K562 (cell line): Measurements from ENCODE around the gene CCL19. TPM values are rescaled to one million over a fixed set of nuclear protein-coding genes. Genes with fewer than 3 reads are reported as not detected.

ENCODE experiments used
- ATF3 ChIP-seq, 2 experiments: fragments of 450-650 bp in 1 of 2; sonication (generic) in 1 of 2; formaldehyde crosslinking in 1 of 2; IDR thresholded peaks in 1 of 2; conservative IDR thresholded peaks in 1 of 2; 2 replicates each; pipeline versions ENCODE4 v1.6.1 to v1.8.1; 2016 to 2023; ENCODE audit warnings: mild to moderate bottlenecking in 2 of 2, moderate library complexity in 2 of 2, inconsistent platforms in 1 of 2, missing genetic modification reagents in 1 of 2
- CBFB ChIP-seq: sonication (generic); formaldehyde crosslinking; IDR thresholded peaks from 2 replicates; pipeline ENCODE4 v1.4.0; 2020; ENCODE audit warnings: mild to moderate bottlenecking, missing genetic modification reagents
- ELF1 ChIP-seq: fragments of 200-800 bp; sonication (Bioruptor generic); IDR thresholded peaks from 2 replicates; pipeline ENCODE4 v1.6.1; 2016; ENCODE audit warnings: missing genetic modification characterization, missing compliant biosample characterization
- GABPB2 ChIP-seq: fragments of 250-450 bp; sonication (Bioruptor Pico); conservative IDR thresholded peaks from 2 replicates; pipeline ENCODE4 v1.5.1; 2021; ENCODE audit warnings: mild to moderate bottlenecking
- GTF2B ChIP-seq: IDR thresholded peaks from 2 replicates; pipeline ENCODE4 v1.6.1; 2011; ENCODE audit not compliant: insufficient read length; ENCODE audit errors: extremely low read depth
- HINFP ChIP-seq: fragments of 450-650 bp; conservative IDR thresholded peaks from 2 replicates; pipeline ENCODE4 v1.6.1; 2016; ENCODE audit warnings: missing genetic modification characterization, low read depth, mild to moderate bottlenecking, control low read depth, missing compliant biosample characterization
- MECOM ChIP-seq: fragments of 250-450 bp; sonication (Bioruptor Pico); IDR thresholded peaks from 2 replicates; pipeline ENCODE4 v1.8.0; 2022; ENCODE audit warnings: inconsistent platforms
- NFATC3 ChIP-seq: fragments of 450-650 bp; IDR thresholded peaks from 2 replicates; pipeline ENCODE4 v1.6.1; 2017; ENCODE audit warnings: mild to moderate bottlenecking
- NUFIP1 ChIP-seq: fragments of 450-650 bp; IDR thresholded peaks from 2 replicates; pipeline ENCODE4 v1.6.1; 2018; ENCODE audit not compliant: partially characterized antibody
- POLR2G ChIP-seq: fragments of 200-400 bp; formaldehyde crosslinking; IDR thresholded peaks from 2 replicates; pipeline ENCODE4 v1.6.1; 2017; ENCODE audit warnings: low read depth, mild to moderate bottlenecking, antibody characterized with exemption, low read length, moderate library complexity
- RBM17 ChIP-seq: fragments of 200-400 bp; formaldehyde crosslinking; IDR thresholded peaks from 2 replicates; pipeline ENCODE4 v1.6.1; 2017; ENCODE audit warnings: low read depth, mild to moderate bottlenecking, low read length, borderline replicate concordance
- RBM25 ChIP-seq: fragments of 200-400 bp; formaldehyde crosslinking; IDR thresholded peaks from 2 replicates; pipeline ENCODE4 v1.6.1; 2018; ENCODE audit warnings: low read length, low read depth, moderate library complexity; ENCODE audit not compliant: severe bottlenecking
- TAF15 ChIP-seq: fragments of 200-400 bp; formaldehyde crosslinking; IDR thresholded peaks from 2 replicates; pipeline ENCODE4 v1.6.1; 2017; ENCODE audit warnings: mild to moderate bottlenecking, low read depth, low read length, moderate library complexity
- ZFP36 ChIP-seq: fragments of 150-350 bp; IDR thresholded peaks from 2 replicates; pipeline ENCODE4 v1.6.1; 2018; ENCODE audit warnings: low read length, low read depth; ENCODE audit not compliant: partially characterized antibody
- ZFPM2 ChIP-seq: fragments of 250-450 bp; sonication (Bioruptor Pico); IDR thresholded peaks from 2 replicates; pipeline ENCODE4 v1.5.1; 2022; ENCODE audit warnings: mild to moderate bottlenecking
- ZFX ChIP-seq: sonication (generic); formaldehyde crosslinking; IDR thresholded peaks from 2 replicates; pipeline ENCODE4 v1.8.0; 2022; ENCODE audit warnings: mild to moderate bottlenecking, missing genetic modification reagents, moderate library complexity
- ZNF133 ChIP-seq: fragments of 250-450 bp; sonication (Bioruptor Pico); IDR thresholded peaks from 2 replicates; pipeline ENCODE4 v1.4.0; 2020; ENCODE audit warnings: mild to moderate bottlenecking
- ZNF212 ChIP-seq: fragments of 450-650 bp; formaldehyde crosslinking; IDR thresholded peaks from 2 replicates; pipeline ENCODE4 v1.4.0; 2020; ENCODE audit warnings: mild to moderate bottlenecking
- ZNF24 ChIP-seq: fragments of 450-650 bp; IDR thresholded peaks from 2 replicates; pipeline ENCODE4 v1.6.1; 2016
- ZNF282 ChIP-seq: sonication (generic); formaldehyde crosslinking; IDR thresholded peaks from 2 replicates; pipeline ENCODE4 v1.8.1; 2023; ENCODE audit warnings: missing genetic modification reagents
- ZNF695 ChIP-seq: fragments of 450-650 bp; formaldehyde crosslinking; IDR thresholded peaks from 2 replicates; pipeline ENCODE4 v1.4.0; 2020; ENCODE audit warnings: mild to moderate bottlenecking, moderate library complexity
- ZNF717 ChIP-seq: fragments of 250-450 bp; sonication (Bioruptor Pico); IDR thresholded peaks from 2 replicates; pipeline ENCODE4 v1.5.0; 2021
- ZSCAN32 ChIP-seq: fragments of 450-650 bp; formaldehyde crosslinking; IDR thresholded peaks from 2 replicates; pipeline ENCODE4 v1.4.0; 2020; ENCODE audit warnings: mild to moderate bottlenecking, moderate library complexity
- polyA plus RNA-seq, 8 experiments: library from polyadenylated mRNA; depleted of rRNA in 4 of 8; stranded (reverse) in 5 of 8; unstranded in 3 of 8; fragments of >200 nt; fragmentation: Nextera tagmentation in 2 of 8; fragmentation: Illumina TruSeq in 1 of 8; extraction: Ambion mirVana in 2 of 8; extraction: Trizol in 1 of 8; gene quantifications; 2 replicates each; pipeline versions ENCODE4 v1.2.1 to v1.2.3, GENCODE V29; 2011 to 2014; ENCODE audit warnings: inconsistent platforms in 1 of 8, missing spikeins in 1 of 8
- total RNA-seq, 7 experiments: library from RNA; depleted of rRNA in 6 of 7; stranded (reverse); fragments of >200 nt in 6 of 7; fragmentation: Illumina TruSeq in 2 of 7; extraction: Trizol in 2 of 7; gene quantifications; 2 replicates each; pipeline versions ENCODE4 v1.2.1 to v1.2.3, GENCODE V29; 2011 to 2021; ENCODE audit warnings: low replicate concordance in 1 of 7
- TF ChIP-seq, protein P1 (sequence below): fragments of 250-450 bp; sonication (Bioruptor Pico); IDR thresholded peaks from 2 replicates; pipeline ENCODE4 v1.4.0; 2020
- TF ChIP-seq, protein P2 (sequence below): fragments of 250-450 bp; sonication (Bioruptor Pico); IDR thresholded peaks from 2 replicates; pipeline ENCODE4 v1.8.0; 2021; ENCODE audit warnings: moderate library complexity, mild to moderate bottlenecking, inconsistent platforms

CCL19 gene
- total and polyA plus RNA-seq, 9 of the 15 experiments (the other 6 are each of a cell fraction or from before 2014, with no cell fraction given) = not detected

- TF ChIP-seq TAF15 (no peak), NUFIP1 (no peak), ZSCAN32 (CRISPR knock-in tag) (no peak), ZNF695 (CRISPR knock-in tag) (no peak), ZFX (peak; percentile 31; the same call in 1 of the 2 replicates), ZFPM2 (CRISPR knock-in tag) (no peak), RBM25 (no peak), MECOM (no peak), ZNF212 (CRISPR knock-in tag) (no peak), ZFP36 (no peak), POLR2G (peak; percentile 81), ELF1 (tag) (no peak), RBM17 (no peak), GTF2B (no peak), GABPB2 (CRISPR knock-in tag) (no peak), ZNF133 (CRISPR knock-in tag) (no peak), ZNF282 (CRISPR knock-in tag) (no peak), CBFB (no peak), ATF3 (IDR thresholded peaks at IDR 0.05) (peak; percentile 88), ATF3 (CRISPR knock-in tag; conservative IDR thresholded peaks at IDR 0.05) (no peak), ZNF717 (no peak), NFATC3 (no peak), HINFP (no peak), ZNF24 (no peak)
- TF ChIP-seq, protein P1, sequence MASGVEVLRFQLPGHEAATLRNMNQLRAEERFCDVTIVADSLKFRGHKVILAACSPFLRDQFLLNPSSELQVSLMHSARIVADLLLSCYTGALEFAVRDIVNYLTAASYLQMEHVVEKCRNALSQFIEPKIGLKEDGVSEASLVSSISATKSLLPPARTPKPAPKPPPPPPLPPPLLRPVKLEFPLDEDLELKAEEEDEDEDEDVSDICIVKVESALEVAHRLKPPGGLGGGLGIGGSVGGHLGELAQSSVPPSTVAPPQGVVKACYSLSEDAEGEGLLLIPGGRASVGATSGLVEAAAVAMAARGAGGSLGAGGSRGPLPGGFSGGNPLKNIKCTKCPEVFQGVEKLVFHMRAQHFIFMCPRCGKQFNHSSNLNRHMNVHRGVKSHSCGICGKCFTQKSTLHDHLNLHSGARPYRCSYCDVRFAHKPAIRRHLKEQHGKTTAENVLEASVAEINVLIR (CRISPR knock-in tag) = peak; percentile 74
- TF ChIP-seq, protein P2, sequence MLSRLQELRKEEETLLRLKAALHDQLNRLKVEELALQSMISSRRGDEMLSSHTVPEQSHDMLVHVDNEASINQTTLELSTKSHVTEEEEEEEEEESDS (CRISPR knock-in tag) = no peak
Observed at GRCh38 chr9:34665381-34666250, 25.5 kb downstream of the CCL19 start (continued).
